Activated gamma-delta T cell (primary cell): ENCODE data around the gene BCAM.
"Not testable (repeated sequence)": the region's sequence is repeated elsewhere in the genome, so short reads cannot be mapped to it uniquely, and the experiment has no call there.

Source experiments
- DNase-seq: peaks from one replicate; lab custom pipeline; 2025; lab: John Stamatoyannopoulos, UW

The BCAM gene

GRCh38 chr19:44848812-44849447 lies 40.0 kb downstream of the BCAM start:
- DNase-seq, result no peak

DNA sequence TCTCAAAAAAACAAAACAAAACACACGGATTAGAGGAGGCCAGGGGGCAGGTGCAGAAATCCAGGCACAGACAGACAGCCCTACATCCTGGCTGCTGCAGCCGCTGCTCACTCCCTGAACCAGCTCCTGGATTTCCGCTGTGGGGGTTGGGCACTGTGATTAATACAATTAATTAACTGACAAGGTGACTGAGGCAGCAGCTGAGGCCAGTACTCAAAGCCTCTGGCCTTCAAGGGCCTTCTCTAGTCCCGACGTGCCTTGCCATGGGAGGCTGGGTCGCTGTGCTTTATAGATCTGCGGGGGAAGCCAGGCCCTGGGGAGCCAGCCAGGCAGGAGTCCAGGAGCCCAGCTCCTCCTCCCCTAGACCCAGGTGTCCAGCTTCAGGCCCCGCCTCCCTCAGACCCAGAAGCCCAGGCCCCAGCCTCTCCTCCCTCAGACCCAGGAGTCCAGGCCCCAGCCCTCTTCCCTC lies 41.8 kb downstream of the BCAM start:
- no peak for DNase-seq

DNA sequence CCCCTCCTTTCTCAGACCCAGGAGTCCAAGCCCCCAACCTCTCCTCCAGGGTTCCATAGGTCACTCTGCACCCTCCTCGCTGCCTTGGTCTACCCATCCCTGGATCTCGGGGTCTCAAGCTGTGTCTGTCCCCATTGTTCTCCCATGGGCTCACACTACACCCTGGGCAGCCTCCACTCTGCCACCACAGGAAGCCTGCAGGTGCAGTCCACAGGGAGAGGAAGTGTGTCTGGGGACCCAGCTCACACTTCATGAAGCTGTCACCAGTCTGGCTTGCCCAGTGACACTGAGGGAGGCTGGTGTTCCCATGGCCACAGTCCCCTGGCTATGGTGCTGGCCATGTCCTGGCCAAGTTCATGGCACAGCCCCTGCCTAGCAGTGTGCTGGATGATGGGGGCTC lies 42.5 kb downstream of the BCAM start:
- no peak for DNase-seq

GRCh38 chr19:44855606-44856005 lies 46.7 kb downstream of the BCAM start:
- DNase-seq, result no peak

GRCh38 chr19:44856421-44857083 lies 47.6 kb downstream of the BCAM start:
- no peak for DNase-seq

DNA sequence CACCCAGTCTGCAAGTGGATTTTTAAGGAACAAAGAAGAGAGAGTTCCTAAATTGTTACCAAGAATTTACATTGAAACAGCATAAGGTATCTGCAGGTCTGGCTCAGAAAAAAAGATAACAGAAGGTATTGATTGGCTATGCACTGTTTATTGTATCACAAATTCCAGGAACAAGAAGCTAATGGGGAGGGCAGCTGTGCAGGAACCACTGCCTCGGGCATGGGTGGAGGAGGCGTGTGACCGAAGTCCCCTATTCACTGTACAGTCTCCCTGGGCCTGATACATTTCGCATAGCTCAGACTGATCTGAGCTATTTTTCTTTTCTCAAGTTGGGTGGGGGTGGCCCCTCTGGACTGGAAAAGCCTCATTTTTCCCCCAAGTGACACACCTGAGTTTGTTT lies 48.9 kb downstream of the BCAM start:
- DNase-seq, result no peak

- DNase-seq, result not testable (repeated sequence)
Observed at GRCh38 chr19:44861576-44861975, 52.7 kb downstream of the BCAM start.

GRCh38 chr19:44863990-44864389 lies 55.1 kb downstream of the BCAM start:
- DNase-seq, result no peak

DNA sequence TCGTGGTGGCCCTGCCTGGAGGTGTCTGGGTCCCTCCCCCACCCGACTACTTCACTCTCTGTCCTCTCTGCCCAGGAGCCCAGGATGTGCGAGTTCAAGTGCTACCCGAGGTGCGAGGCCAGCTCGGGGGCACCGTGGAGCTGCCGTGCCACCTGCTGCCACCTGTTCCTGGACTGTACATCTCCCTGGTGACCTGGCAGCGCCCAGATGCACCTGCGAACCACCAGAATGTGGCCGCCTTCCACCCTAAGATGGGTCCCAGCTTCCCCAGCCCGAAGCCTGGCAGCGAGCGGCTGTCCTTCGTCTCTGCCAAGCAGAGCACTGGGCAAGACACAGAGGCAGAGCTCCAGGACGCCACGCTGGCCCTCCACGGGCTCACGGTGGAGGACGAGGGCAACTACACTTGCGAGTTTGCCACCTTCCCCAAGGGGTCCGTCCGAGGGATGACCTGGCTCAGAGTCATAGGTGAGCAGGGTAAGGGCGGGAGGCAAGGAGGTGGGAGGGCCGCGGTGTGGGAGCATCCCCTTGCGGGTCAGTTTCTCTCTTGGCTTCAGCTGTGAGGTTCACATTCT lies 56.4 kb downstream of the BCAM start:
- DNase-seq, result no peak

GRCh38 chr19:44866664-44867063 lies 57.8 kb downstream of the BCAM start:
- no peak for DNase-seq

- DNase-seq, result no peak
Observed at GRCh38 chr19:44867578-44867977, 58.7 kb downstream of the BCAM start.

- DNase-seq, result no peak
Observed at GRCh38 chr19:44869733-44870470, 61.0 kb downstream of the BCAM start.
